Fibroblast of the aortic adventitia (primary cell): ENCODE data around the gene PDCD2L. TPM values are rescaled to one million over a fixed set of nuclear protein-coding genes. Genes with fewer than 3 reads are reported as not detected.

ENCODE experiments used
- DNase-seq: peaks from one replicate; pipeline ENCODE4 v3.0.0-alpha.2; 2010; ENCODE audit warnings: low read depth
- H3K4me3 ChIP-seq: 2 replicates; pipeline ENCODE4 v1.5.1; 2011; ENCODE audit warnings: low read depth, mild to moderate bottlenecking, control low read depth, low read length, moderate library complexity
- total RNA-seq: library from RNA; depleted of rRNA; stranded (reverse); fragments of >200 nt; gene quantifications from 2 replicates; pipeline ENCODE4 v1.2.3, GENCODE V29; 2012; ENCODE audit warnings: low replicate concordance
- TF ChIP-seq, protein P1 (sequence below): IDR thresholded peaks from 2 replicates; pipeline ENCODE4 v1.5.1; 2011; ENCODE audit warnings: mild to moderate bottlenecking, low read length, control low read depth, inconsistent platforms; ENCODE audit not compliant: insufficient read depth

Gene PDCD2L
- total RNA-seq, 1 donor = 8.0 TPM

DNA sequence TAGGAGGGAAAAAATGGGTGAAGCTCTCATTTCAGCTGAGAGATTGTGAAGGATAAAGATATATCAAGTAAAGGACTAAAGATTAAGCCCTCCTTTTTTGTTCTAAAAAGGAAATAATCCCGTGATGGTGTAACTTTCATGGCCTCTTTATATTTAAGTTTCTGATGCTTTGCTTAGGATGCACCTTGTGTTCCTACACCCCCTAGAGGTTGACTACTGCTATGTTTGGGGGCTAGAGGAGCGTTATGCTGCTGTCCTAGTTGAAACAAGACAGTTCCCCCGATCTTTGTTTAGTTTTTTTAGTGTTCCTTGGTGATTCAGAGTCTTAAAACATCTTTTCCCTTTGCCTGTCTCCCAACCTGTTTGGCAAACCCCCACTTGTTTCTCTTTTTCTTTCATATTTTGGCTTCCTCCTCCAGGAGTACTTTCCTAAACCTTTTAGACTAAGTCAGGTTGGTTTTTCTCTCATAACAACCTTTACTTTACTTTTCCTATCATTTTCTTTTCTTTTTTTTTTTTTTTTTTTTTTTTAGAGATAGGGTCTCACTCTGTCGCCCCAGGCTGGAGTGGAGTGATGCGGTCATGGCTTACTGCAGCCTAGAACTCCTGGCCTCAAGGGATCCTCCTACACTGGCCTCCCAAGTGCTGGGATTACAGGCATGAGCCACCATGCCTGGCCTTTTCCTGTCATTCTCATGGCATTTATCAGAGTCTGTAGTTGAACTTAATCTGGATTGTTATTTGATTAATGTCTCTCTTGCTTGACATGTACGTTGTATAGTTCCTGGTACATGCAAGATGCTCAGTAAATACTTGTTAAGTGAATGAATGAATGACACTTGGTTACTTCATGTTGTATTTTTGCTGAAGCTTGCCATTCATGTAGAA is 26.8 kb downstream of the PDCD2L start:
- TF ChIP-seq, protein P1, sequence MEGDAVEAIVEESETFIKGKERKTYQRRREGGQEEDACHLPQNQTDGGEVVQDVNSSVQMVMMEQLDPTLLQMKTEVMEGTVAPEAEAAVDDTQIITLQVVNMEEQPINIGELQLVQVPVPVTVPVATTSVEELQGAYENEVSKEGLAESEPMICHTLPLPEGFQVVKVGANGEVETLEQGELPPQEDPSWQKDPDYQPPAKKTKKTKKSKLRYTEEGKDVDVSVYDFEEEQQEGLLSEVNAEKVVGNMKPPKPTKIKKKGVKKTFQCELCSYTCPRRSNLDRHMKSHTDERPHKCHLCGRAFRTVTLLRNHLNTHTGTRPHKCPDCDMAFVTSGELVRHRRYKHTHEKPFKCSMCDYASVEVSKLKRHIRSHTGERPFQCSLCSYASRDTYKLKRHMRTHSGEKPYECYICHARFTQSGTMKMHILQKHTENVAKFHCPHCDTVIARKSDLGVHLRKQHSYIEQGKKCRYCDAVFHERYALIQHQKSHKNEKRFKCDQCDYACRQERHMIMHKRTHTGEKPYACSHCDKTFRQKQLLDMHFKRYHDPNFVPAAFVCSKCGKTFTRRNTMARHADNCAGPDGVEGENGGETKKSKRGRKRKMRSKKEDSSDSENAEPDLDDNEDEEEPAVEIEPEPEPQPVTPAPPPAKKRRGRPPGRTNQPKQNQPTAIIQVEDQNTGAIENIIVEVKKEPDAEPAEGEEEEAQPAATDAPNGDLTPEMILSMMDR = peak; percentile 85
- H3K4me3 ChIP-seq = peak overlapping the region; percentile 13
- DNase-seq = peak; percentile 63

DNA sequence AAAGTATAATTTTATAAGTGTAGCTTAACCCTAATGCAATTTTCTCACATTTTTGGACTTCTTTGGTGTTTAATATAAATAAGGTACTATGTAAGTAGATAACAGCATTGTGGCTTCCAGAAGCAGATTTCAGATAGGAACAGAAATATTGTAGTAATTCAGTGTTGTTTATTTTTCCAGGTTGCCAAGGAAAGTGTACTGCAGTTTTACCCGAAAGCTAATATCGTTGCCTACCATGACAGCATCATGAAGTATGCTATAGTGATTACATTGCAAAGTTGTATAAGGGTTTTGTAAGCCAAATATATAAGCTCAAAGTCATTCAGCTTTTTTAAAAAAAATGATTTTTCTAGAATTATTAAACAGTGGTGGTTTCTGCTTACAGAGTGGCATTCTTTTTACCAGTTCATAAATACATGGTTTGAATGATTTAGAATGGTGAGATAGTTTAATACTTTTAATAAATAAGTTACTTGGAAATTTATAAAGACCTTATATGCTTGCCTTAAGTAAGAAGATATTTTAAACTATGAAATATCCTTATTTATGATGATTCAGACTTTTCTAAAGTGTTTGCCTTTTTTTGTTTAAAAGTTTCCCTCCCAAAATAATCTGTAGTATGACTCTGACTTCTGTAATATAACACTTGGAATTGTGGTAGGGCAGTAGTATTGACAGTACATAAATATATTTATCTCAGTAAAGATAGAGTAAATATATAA is 27.6 kb downstream of the PDCD2L start:
- DNase-seq = no peak
- TF ChIP-seq, protein P1 = no peak
- H3K4me3 ChIP-seq = no peak overlapping the region

DNA sequence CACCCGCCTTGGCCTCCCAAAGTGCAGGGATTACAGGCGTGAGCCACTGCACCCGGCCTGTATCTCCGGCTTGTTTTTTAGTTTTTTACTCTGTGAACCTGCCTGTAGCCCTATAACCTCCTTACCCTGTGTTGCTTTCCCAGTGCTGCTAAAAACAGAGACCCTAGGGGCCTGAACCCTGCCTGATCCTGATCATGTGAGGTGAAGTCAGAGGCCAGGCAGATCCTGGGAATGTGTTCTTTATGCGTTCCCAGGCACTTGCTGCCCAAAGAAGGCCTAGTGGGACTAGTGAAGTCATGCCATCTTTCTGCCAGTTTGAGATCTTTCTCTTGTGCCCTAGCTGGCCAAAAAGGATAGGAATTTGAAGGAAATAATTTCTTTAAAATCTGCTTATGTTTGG is 28.6 kb downstream of the PDCD2L start:
- peak; percentile 16 for DNase-seq
- no peak overlapping the region for H3K4me3 ChIP-seq
- TF ChIP-seq, protein P1 = no peak

DNA sequence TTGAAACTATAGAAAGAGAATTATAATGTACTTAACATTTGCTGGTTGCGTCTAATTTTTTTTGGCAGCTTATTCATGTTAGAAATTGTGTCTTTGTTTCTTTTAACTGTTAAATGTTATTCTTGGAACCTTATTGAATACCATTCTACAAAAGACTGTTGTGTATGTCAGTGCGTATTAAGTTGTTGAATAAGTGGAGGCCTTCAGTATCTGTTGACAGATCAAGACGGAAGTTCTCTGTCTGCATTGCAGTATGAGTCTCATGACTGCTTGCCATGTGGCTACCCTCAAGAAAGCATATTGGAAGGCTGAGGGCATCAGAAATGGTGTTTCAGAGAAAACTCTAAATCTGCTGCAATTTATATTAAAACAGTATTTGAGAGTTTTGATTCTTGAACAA is 32.5 kb downstream of the PDCD2L start:
- DNase-seq = peak; percentile 43
- TF ChIP-seq, protein P1 = no peak
- H3K4me3 ChIP-seq = no peak overlapping the region

DNA sequence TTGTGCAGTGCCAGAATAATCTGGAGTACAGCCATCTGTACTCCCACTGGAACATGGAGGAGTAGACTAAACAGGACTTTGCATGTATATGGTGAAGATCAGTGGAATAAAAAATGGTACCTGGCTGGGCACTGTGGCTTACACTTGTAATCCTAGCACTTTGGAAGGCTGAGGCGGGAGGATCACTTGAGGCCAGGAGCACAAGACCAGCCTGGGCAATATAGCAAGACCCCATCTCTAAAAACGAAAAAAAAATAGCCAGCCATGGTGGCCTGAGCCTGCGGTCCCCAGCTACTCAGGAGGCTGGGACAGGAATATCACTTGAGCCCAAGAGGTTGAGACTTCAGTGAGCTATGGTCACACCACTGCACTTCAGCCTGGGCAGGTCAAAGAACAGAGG is 44.0 kb downstream of the PDCD2L start:
- TF ChIP-seq, protein P1 = no peak
- no peak overlapping the region for H3K4me3 ChIP-seq

DNA sequence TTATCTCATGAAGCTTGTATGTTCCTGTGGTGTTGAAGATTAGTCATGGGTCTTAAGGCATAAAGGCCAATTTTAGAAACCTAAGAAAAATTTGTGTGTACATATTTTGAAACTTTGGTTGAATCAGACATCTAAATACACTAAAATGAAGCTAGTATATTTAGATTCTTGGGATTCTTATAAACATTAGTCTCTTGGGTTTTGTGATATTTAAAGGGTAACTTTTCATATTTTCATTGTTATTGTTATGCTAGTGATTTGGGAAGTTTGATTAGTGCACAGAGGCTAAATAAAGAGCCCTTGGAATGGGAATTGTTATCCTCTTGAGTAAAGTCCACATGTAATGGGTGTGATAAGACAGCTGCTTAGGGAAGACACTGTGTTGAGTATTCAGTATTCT is 48.5 kb downstream of the PDCD2L start:
- TF ChIP-seq, protein P1 = no peak
- DNase-seq = no peak

More for the DNA sequence above, 44.0 kb downstream of the PDCD2L start:
- no peak for DNase-seq

More for the DNA sequence above, 48.5 kb downstream of the PDCD2L start:
- H3K4me3 ChIP-seq = no peak overlapping the region
